HG02973 (cell line): Measurements from ENCODE around the gene ASCC1.

Experiments
- ATAC-seq: cut with Tn5 transposase; IDR thresholded peaks from one replicate; pipeline ENCODE4 v1.9.1; 2021; ENCODE audit warnings: moderate library complexity; ENCODE audit not compliant: unreplicated experiment

ASCC1 gene

DNA sequence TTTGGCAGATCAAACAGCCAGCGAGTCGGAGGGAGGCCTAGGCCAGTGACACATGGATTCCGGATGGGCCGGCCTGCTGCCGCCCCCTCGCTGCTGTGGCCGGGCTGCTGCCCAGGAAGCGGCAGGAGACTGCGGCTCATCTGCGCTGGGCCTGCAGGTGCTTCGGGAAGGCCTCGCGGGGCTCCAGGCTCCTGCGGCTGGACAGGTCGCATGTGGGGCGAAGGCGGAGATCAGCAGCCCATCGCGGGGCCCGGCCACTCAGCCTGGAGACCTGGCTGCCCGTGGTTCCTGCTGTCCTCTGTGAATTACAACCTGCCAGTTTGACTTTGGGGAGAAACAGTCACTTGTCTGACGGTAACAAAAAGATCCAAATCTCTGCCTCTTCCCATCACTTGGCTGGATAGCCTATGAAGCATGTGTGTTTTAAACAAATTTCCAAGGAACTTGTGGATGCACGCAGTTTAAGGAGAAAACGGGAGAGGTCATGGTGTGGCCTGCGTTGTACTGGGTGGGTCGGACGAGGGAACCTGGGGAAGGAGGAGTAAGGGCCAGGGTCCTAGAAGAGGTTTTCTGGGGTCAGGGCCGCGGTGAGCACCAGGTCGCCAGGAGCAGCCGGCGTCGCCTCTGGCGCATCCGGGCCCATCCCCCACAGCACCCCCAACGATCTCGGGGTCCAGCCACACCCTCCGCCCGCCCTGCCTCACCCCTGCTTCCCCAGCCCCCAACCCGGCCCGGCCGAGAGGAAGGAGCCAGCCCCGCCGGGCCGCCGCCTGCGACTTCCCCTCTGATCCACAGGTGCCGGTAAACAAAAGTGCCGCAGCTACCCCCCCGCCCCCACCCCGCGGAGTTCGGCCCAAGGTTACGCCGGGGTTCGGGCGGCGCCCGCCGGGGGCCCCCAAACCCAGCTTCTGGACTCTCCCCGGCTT, 129.3 kb downstream of the ASCC1 start:
- no peak for ATAC-seq

DNA sequence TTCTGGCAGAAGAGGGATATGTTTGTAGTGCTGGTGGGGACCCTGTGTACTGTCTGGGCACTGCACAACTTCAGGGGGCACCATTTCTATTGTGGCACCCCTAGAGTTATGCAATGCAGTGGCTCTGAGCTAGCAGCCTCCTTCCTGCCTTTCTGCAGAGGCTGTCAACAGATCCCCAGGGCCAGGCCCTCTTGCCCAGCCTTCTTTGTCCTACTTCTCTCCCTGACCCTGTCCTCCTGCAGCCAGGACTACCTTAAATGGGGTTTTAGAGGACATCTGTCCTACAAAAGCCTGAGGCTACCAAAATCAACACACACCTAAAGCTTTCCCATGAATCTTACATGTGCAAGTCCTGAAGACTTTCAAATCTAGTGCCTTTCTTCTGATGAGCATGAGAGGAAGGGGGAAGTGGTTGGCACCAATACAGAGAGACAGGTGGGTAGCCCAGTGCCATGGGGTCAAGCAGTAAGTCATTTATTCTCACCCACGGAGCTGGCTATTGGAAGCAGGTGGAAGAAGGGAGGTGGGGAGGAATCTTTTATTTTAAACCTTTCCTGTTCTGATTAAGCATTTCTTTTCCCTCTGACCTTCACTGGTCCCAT, 130.1 kb downstream of the ASCC1 start:
- ATAC-seq: no peak

DNA sequence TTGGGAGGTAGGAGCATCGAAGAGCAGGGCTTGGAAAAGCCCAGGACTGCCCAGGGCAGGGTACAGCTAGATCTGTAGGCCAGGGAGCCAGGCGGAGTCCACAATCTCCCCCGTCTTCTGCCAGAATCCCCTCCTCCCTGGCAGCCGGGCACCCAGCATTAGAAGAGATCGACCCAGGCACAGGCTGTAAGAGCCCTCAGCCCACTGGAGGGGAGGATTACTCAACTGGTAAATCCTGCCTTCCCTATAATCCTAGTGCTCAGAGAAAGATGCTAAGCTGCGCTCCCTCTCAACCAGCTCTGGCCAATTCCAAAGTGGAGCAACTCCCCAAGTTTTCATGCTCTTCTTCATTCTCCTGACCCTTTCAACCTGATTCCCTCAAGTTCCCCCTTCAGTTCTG, 130.9 kb downstream of the ASCC1 start:
- no peak for ATAC-seq

DNA sequence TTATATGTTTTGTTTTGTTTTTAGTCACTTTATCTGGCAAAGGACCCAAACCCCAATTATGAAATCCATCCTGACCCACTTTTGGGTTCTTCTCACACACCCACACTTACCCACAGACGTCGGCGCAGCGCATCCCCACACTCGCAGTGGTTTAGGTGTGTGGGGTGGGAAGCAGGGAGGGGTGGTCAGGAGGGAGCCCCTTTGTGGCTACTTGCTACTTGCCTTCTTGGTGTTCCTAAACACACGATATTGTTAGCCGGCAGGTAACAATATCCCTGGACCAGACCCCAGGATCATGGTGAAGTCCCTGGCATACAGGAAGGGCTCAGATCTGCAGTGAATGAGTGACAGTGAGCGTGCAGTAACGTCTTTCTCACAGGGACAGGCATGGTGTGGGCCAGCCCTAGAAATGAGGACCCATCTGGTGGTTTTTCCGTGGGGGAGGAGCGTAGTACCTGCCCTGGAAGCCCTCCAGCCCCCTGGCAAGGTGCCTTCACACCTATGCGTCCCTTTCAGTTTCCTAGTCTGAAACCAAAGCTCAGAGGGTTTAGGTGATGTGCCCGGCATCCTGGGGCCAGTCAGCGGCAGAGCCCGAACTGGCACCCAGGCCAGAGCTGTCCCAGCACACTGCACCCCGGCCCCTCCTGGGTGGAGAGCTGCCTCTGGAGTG, 132.2 kb downstream of the ASCC1 start:
- no peak for ATAC-seq

DNA sequence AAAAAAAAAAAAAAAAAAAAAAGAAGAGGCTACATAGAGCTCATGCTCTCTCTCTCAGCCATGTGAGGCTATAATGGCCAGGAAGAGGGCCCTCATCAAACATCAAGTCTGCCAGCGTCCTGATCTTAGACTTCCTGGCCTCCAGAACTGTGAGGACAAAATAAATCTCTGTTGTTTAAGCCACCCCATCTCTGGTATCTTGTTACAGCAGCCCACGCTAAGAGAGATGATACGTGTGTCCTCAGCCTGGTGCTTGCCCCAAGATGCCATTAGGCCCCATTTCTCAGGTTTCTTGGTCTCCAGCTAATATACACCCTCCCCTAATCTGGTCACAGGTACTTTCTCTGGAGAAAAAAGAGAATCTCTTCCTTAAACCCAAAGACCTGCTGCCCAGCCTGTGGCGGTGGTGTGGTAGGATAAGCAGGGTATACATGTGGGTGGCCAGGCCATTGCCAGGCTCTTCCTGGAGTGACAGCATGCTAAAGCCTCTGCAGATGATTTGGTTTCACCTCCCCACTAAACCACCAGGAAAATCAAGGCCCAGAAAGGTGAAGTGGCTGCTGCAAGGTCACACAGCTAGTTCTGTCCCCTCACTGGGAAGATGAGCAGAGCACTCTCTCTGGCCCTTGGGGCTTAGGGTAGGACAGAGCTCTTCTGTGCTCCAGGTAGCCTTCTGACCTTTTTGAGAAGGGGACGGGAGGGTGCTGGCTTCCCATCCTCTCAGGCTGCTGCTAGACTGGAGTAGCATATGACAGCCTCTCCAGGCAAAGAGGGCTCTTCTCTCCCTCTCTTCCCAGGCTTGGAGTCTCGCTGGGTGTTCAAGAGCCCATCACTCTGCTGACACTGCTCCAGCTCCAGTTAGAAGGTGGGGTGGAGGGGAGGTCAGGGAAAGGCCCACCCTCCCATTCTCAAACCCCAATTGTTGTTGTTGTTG, 133.0 kb downstream of the ASCC1 start:
- ATAC-seq: no peak

DNA sequence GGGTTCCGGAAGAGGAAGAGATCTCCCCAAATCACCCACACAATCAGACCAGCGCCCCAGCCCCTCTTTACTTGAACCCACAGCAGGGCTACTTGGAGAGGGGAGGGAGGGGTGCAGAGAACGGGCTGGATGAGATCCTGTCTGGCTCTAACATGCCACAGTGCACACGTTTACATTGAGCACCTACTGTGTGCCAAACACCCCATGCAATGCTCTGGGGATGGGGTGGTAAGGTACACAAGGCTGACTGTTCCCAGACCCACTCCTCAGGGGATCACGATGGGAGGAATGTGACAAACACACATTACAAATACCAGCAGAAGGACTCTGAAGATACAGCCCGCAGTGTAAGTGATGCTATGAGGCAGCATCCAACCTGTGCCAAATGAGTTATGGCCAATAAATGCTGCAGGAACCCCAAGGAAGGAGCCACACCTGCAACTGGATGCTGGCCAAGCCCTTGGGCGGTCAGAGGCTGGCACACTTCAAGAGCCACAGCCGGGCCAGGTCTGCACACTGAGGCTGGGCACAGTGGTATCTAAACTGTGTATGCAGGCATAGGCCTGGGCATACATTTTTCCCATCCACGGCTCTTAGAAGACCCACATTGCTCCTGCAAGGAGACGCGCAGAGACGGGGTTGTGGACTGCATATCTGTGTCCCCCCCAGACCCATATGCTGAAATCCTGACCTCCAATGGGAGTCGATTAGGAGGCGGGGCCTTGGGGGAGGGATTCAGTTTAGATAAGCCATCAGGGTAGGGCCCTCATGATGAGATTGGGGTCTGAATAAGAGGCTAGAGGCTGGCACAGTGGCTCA, 134.1 kb downstream of the ASCC1 start:
- no peak for ATAC-seq

DNA sequence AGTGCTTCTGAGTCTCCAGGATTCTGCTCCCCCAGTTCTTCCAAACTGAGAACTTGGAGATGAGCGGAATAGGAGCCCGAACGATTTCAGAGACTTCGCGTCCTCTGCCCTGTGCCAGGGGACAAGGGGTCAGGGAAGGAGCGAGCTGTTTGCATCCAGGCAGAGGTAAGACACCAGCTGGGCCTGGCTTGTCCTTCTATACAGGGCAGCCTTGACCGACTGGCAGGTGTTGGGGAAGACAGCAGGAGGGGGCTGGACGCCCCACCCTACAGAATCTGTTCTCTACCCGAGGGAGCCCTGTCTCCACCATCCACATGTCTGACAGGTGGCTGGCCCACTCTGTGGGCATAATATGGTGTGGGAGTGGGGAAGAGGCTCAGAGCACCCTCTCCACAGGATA, 134.9 kb downstream of the ASCC1 start:
- ATAC-seq: no peak

DNA sequence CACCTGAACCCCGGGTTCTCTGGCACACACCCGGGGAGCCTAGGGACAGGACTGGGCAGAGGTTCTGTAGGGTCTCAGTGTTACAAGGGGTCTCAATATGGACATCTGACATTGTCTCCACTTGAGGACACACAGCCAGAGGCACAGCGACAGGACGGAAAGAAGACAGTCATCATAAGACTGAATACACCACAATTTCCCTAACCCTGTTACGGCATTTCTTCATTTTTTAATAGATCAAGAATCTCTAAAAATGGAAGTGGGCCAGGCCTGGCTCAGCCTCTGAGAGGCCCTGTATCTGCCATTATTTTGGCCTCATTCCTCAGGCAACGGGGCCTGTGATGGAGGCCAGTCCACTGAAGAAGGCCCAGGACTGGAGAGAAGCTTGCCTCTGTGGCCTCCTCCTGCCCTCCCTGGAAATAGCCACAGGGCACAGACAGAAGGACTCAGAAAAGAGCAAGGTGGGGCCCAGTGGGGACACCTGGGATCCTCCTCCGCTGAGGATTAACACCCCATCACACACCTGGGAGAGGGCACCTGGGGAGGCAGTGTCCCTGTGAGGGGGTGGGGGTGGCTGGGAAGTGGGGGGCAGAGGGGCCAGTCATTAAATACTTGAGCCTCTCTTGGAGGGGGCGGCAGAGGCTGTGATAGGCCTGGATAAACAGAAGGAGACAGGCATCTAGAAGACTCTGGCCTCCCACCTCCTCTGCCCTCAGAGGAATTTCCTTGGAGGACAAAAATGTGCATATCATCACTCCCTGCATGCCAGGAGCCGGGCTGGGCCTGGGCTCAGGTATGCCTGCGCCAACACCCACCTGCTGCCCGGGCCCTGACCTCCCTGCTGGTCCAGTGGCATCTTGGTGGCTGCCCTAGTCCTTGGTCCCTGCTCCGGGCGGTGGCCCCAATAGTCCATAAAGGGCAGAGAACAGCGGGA, 135.8 kb downstream of the ASCC1 start:
- no peak for ATAC-seq

DNA sequence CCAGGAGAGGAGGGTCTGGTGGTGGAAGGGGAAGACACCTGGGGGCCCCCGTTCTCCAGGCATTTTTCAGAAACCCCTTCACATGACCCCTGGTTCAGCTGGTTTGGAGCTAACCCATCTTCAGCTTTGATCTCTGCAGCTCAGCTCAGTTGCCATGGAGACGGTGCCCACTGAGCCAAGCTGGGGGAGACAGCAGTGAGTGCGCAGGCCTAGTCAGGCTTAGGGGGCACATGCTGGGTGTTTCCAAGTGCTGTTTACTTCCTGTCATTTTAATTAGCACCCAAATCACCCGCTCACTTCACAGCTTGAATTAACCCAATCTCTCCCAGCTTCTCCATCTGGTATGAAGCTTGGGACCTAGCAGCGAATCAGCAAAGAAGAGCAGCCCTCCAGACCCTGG, 136.7 kb downstream of the ASCC1 start:
- no peak for ATAC-seq

DNA sequence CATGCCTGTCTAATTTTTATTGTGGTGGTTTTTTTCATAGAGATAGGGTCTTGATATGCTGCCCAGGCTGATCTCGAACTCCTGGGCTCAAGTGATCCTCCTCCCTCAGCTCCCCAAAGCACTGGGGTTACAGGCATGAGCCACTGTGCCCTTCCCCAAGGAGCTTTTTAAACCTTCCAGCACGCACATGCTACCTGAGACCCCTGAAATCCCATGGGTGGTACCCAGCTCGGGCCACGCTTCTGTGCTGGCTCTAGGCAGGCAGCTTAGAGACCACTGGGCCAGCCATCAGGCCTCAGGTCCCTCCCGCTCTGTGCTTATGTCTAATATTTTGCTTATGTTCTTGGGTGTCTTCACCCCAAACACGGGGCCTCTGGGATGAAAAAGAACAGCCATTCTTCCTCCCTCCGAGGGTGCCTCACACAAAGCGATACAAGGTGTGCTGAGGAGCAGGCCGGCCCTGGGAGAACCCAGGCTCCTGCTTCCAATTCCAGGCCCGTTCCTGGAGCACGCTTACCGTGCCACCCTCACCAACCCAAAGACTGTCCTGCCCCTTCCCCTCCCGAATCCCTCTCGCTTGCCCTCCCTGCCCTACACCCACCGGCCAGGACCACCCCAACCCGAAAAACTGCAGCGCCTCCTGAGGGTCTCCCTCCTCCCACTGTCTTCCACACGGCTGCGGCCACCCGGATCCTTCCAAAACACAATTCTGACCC, 138.6 kb downstream of the ASCC1 start:
- ATAC-seq: no peak

DNA sequence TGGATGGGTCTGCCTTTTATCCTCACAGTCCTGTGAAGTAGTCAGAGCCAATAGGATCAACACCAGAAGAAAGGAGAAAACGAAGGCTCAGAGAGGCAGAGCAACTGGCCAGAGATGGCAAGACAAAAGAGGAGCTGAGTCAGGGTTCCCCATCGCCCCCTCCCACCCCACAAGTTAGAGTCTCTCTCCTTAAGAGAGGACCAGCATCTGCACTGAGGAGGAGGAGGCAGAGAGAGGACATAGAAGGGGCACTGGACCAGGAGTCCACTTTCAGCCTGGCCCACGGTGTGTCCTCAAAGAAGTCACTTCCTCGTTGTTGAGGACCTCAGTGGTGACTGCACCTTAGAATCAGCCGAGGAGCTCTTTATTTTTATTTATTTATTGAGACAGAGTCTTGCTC, 139.3 kb downstream of the ASCC1 start:
- ATAC-seq: no peak

DNA sequence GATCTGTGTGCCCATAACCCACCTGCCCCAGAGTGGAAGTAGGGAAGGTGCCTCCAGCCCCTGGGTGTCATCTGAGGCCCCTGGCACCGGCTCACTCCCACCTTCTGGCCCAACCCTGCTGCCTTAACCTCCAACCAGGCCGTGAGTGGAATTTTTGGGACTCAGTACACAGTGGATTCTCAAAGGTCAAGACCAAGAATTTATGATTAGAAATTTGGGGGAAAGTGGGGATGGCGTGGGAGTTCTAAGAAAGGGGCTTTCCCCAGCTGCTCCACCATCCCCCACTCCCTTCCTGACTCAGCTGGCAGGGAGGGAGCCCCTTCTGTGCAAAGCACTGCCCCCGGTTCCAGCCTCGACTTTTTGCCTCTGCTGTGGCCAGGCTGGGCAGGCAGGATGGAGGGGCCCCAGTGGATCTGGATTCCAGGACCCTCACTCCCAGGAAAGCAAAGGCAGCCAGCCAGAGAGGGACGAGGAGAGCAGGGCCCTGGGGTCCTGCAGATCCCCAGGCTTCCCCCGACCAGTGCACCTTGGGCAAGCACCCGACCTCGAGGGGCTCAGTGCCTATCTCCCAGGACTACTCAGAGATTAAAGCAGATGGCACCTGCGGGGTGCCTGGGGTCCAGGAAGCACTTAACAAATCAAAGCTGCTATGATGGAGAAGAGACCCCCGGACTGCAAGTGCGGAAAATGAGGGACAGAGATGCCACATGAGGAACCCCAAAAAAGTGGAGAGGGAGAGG, 140.5 kb downstream of the ASCC1 start:
- no peak for ATAC-seq

DNA sequence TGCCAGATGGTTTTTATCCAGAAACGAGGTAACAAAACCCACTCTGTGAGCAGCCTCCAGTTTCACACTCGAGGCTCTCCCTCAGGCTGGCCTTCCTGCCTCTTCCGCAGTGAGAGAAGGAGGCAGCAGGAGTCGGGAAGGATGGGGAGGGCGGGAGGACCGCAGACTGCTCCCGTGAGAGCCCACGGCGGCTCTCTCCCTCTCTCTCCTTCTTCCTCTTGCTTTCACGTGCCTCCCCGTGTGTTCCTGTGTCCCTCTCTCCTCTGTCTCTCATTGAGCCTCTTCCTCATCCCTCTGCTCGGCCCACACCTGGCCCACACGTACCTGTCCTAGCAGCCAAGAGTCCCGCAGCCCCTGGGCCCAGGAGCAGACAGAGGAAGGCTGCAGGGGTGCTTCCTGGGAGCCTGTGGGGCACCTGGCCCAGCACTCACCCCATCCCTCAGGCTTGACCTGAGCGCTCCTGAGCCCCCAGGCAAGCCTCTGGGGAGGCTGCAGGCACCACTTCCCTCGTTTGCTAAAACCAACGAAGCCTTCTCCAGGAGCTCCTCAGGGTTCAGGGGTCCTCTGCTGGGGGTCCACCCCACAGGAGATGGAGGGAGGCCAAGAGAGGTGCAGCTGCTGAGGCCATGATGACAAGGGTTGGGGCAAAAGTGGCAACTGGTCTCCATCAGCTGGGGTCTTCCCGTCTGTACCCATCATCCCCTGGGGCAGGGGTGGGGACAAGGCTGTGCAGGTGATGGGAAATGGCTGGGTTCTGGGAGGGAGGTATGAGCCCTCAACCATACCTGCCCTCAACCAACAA, 141.3 kb downstream of the ASCC1 start:
- ATAC-seq: no peak

DNA sequence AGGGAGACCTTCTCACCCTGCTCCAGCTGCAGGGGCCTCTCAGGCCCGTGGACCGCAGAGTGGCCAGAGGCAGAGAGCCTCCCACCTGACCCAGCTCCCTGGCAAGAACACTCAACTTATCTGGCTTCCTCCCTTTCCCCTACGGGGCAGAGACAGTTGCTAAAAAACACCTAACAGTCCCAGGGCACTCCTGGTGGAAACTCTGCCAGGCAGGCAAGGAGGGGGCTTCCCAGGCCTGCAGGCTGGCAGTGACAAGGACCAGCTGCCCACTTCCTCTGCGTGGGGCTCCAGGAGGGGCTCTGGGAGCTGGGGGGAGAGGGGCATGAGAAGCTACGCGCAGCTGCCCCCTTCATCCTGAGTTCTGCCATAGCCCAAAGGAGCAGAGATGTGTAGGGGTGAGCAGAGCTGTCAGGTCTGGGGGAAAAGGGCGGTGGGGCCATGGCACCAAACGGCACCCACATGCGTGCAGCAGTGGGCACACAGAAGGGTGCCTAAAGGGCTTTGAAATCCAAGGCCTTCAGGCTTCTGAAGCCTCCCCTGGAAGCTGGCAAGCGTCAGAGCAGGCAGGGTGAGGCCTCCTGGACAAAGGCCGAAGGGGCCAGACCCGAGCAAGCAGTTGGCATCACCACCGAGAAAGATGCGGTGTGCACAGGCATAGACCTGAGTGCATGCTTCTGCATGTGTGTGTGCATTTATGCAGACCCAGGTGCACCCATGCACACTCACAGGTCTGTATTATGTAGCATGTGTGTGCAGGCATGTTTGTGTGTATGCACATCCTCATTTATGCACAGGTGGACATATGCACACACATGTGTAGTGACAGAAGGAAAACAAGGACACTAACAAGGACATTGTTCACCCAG, 142.1 kb downstream of the ASCC1 start:
- ATAC-seq: no peak

DNA sequence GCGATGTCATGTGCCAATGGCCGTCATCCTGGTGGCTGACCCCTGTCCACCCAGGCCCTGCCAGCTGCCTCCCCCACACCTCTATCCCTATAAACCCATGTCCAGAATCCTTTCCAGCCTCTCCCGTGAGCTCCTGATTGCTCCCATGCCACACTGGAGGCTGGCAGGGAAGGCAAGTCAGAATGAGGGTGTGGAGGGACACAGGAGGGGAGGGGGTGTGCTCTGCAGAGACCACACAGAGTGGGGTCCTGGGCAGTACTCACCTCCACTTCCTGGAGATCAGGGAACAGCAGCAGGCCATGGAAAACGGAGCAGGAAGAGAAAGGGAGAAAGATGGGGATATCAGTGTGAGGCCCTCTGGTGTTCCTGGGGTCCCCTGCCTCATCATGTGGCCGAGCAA, 143.4 kb downstream of the ASCC1 start:
- ATAC-seq: no peak

DNA sequence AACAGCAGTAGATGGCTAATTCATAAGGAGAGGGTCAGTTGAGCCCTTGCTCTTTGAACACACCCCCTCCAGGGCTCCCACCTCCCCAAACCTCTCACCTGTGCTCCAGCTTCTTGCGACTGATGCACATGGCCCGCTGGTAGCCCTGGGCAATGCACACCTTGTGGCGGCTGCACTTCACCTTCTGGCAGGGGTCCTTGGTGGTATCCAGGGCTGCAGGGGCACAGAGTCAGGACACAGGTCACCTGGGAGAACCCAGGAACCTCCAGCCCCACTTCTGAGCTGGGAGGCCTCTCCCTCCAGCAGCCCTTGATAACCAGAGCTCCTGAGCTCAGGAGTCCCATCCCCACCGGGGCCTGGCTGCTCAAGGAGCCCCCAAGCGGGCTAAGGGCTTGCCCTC, 144.0 kb downstream of the ASCC1 start:
- ATAC-seq: no peak
